CD4-positive, alpha-beta T cell treated with Interleukin-10 for 1 hour (primary cell): ENCODE results near the gene SPATA31C1.
"Not testable (repeated sequence)": the region's sequence is repeated elsewhere in the genome, so short reads cannot be mapped to it uniquely, and the experiment has no call there.

ENCODE experiments used
- DNase-seq: peaks from one replicate; pipeline ENCODE4 v3.0.0-alpha.2; 2020

SPATA31C1 gene

GRCh38 chr9:87917662-87918061 lies at the start of gene SPATA31C1:
Gene SPATA31C1 (plus strand): TSS chr9:87917962.
- DNase-seq: not testable (repeated sequence)

- no peak for DNase-seq
These were observed 49.6 kb upstream of the SPATA31C1 start for GRCh38 chr9:87868175-87868574.

- DNase-seq: no peak
These were observed 49.1 kb upstream of the SPATA31C1 start for GRCh38 chr9:87868635-87869034.

GRCh38 chr9:87869082-87869481 lies 48.7 kb upstream of the SPATA31C1 start:
- no peak for DNase-seq

- DNase-seq: no peak
These were observed 46.2 kb upstream of the SPATA31C1 start for GRCh38 chr9:87871425-87872078.

GRCh38 chr9:87872079-87872624 lies 45.6 kb upstream of the SPATA31C1 start:
- DNase-seq: no peak

- no peak for DNase-seq
These were observed 44.0 kb upstream of the SPATA31C1 start for GRCh38 chr9:87873607-87874303.

- no peak for DNase-seq
These were observed 43.5 kb upstream of the SPATA31C1 start for GRCh38 chr9:87874304-87874623.

- DNase-seq: no peak
These were observed 42.7 kb upstream of the SPATA31C1 start for GRCh38 chr9:87875060-87875459.

GRCh38 chr9:87875831-87876545 lies 41.8 kb upstream of the SPATA31C1 start:
- no peak for DNase-seq

- no peak for DNase-seq
These were observed 41.1 kb upstream of the SPATA31C1 start for GRCh38 chr9:87876708-87877107.

- DNase-seq: no peak
These were observed 38.7 kb upstream of the SPATA31C1 start for GRCh38 chr9:87878989-87879511.

- DNase-seq: no peak
These were observed 37.6 kb upstream of the SPATA31C1 start for GRCh38 chr9:87880116-87880515.

GRCh38 chr9:87880683-87881082 lies 37.1 kb upstream of the SPATA31C1 start:
- no peak for DNase-seq

- DNase-seq: no peak
These were observed 35.1 kb upstream of the SPATA31C1 start, which contains the start of gene SPATA31E1 for GRCh38 chr9:87882627-87883026. Gene SPATA31E1 (plus strand): TSS chr9:87882877. CDS start chr9:87882892, 15 bp downstream.

GRCh38 chr9:87883274-87883673 lies 34.5 kb upstream of the SPATA31C1 start:
- DNase-seq: no peak

GRCh38 chr9:87883990-87884389 lies 33.8 kb upstream of the SPATA31C1 start:
- no peak for DNase-seq

- no peak for DNase-seq
These were observed 32.9 kb upstream of the SPATA31C1 start for GRCh38 chr9:87884578-87885459.

GRCh38 chr9:87885484-87886189 lies 32.1 kb upstream of the SPATA31C1 start:
- DNase-seq: no peak

- no peak for DNase-seq
These were observed 31.4 kb upstream of the SPATA31C1 start for GRCh38 chr9:87886210-87886932.

GRCh38 chr9:87886933-87887505 lies 30.7 kb upstream of the SPATA31C1 start:
- no peak for DNase-seq
